Islet of Langerhans (tissue), 1 donor: ENCODE measurements around the gene ZNF768.
A peak's percentile ranks its signal among the peaks of the same experiment; 100 is the strongest.
"Not testable (repeated sequence)": the region's sequence is repeated elsewhere in the genome, so short reads cannot be mapped to it uniquely, and the experiment has no call there.

Source experiments
- FAIRE-seq: peaks from one replicate; lab custom pipeline; 2011; peaks lifted over from hg19 to GRCh38; lab: Jason Lieb, UNC

ZNF768 gene

GRCh38 chr16:30532285-30533145 is 6.1 kb upstream of the ZNF768 start:
- FAIRE-seq = no peak

- FAIRE-seq = no peak
Measured at GRCh38 chr16:30530163-30531037, 4.0 kb upstream of the ZNF768 start.

GRCh38 chr16:30528799-30529457 is 2.6 kb upstream of the ZNF768 start:
- FAIRE-seq = no peak

GRCh38 chr16:30527635-30528178 is 1.3 kb upstream of the ZNF768 start:
- no peak for FAIRE-seq

- FAIRE-seq = peak; percentile 55
Measured at GRCh38 chr16:30526823-30527634, 663 bp upstream of the ZNF768 start.

- FAIRE-seq = no peak
Measured at GRCh38 chr16:30525844-30526136, 576 bp downstream of the ZNF768 start.

- no peak for FAIRE-seq
Measured at GRCh38 chr16:30524575-30525568, 1.5 kb downstream of the ZNF768 start.

- no peak for FAIRE-seq
Measured at GRCh38 chr16:30523768-30524574, 2.4 kb downstream of the ZNF768 start.

GRCh38 chr16:30522702-30523463 is 3.5 kb downstream of the ZNF768 start:
- FAIRE-seq = not testable (repeated sequence)

- no peak for FAIRE-seq
Measured at GRCh38 chr16:30521873-30522641, 4.3 kb downstream of the ZNF768 start.

- no peak for FAIRE-seq
Measured at GRCh38 chr16:30521476-30521872, 4.9 kb downstream of the ZNF768 start.

- no peak for FAIRE-seq
Measured at GRCh38 chr16:30519120-30520049, 7.0 kb downstream of the ZNF768 start.

GRCh38 chr16:30518552-30518951 is 7.8 kb downstream of the ZNF768 start:
- FAIRE-seq = no peak

- FAIRE-seq = no peak
Measured at GRCh38 chr16:30515275-30515674, 11.1 kb downstream of the ZNF768 start.

- FAIRE-seq = no peak
Measured at GRCh38 chr16:30511509-30511908, 14.9 kb downstream of the ZNF768 start.

- no peak for FAIRE-seq
Measured at GRCh38 chr16:30510376-30510938, 15.9 kb downstream of the ZNF768 start.
